ENCODE measurements around the gene MAGI2.

Gene MAGI2

DNA sequence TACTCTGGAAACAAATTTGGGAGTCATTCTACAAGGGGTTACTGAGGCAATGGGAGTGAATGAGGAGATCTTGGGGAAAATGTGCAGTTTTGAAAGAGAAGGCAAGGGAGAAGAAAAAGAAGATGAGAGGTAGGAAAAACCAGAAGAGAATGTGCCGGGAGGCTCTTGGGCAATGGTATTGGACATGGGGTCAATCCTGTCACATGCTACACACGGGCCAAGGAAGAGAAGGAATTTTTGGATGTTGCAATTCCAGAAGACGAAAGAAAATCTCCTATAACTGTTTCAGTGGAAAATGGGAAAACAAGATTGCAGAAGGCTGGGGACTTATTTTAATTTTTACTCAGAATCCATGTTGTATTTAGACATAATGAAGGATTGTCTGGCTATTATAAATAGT, 1039.9 kb downstream of the MAGI2 start:
- TF ChIP-seq, protein P1, sequence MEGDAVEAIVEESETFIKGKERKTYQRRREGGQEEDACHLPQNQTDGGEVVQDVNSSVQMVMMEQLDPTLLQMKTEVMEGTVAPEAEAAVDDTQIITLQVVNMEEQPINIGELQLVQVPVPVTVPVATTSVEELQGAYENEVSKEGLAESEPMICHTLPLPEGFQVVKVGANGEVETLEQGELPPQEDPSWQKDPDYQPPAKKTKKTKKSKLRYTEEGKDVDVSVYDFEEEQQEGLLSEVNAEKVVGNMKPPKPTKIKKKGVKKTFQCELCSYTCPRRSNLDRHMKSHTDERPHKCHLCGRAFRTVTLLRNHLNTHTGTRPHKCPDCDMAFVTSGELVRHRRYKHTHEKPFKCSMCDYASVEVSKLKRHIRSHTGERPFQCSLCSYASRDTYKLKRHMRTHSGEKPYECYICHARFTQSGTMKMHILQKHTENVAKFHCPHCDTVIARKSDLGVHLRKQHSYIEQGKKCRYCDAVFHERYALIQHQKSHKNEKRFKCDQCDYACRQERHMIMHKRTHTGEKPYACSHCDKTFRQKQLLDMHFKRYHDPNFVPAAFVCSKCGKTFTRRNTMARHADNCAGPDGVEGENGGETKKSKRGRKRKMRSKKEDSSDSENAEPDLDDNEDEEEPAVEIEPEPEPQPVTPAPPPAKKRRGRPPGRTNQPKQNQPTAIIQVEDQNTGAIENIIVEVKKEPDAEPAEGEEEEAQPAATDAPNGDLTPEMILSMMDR (IDR thresholded peaks at IDR 0.05), result no peak
- no peaks in the 10 kb centered on the region for H3K27me3 ChIP-seq
- no peak overlapping the region for H3K27ac ChIP-seq
- H3K4me1 ChIP-seq (ENCODE audit: control insufficient read depth in 1 of 2, insufficient read depth in 1 of 2, low read depth in 1 of 2, low read length in 1 of 2), result no peaks in the 10 kb centered on the region
- H3K36me3 ChIP-seq, result no peaks in the 10 kb centered on the region
- no peaks in the 10 kb centered on the region for H3K9me3 ChIP-seq
- no peak overlapping the region for H3K4me3 ChIP-seq (ENCODE audit: low read depth in 1 of 2, low read length in 1 of 2)

DNA sequence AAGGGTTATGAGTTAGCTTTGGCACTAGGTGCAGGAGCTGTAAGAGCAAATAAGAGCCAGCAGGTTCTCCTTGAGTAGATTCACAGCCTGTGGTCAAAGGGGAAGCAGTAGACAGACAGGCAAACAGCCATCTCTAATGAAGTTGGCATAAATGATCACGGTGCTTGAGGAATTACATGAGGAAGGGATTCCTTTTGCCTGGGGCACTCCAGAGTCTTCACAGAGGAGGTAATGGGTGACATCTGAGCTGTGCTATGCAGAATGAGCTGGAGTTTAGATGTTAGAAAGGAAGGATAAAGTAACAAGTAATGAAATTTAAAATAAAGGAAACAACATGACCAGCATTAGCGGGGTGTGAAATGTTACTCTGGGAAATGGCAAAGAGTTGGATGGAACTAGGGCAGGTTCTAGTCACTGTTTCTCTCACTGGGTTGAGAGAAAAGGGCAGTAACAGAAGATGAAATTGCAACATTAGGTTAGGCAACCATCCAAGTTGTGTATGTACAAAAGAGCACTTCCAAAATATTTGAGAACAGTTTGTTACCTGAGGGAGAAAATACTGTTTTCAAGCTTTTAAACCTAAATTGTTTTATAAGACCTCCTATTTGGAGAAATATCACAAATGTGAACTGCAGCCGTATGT, 1041.1 kb downstream of the MAGI2 start:
- Histone ChIP-seq H3K4me1 (ENCODE audit: control insufficient read depth in 1 of 2, insufficient read depth in 1 of 2, low read depth in 1 of 2, low read length in 1 of 2) (no peaks in the 10 kb centered on the region), H3K27ac (no peak overlapping the region), H3K27me3 (no peaks in the 10 kb centered on the region), H3K9me3 (no peaks in the 10 kb centered on the region), H3K4me3 (ENCODE audit: low read depth in 1 of 2, low read length in 1 of 2) (no peak overlapping the region), H3K36me3 (no peaks in the 10 kb centered on the region)
- TF ChIP-seq, protein P1 (IDR thresholded peaks at IDR 0.05), result no peak

DNA sequence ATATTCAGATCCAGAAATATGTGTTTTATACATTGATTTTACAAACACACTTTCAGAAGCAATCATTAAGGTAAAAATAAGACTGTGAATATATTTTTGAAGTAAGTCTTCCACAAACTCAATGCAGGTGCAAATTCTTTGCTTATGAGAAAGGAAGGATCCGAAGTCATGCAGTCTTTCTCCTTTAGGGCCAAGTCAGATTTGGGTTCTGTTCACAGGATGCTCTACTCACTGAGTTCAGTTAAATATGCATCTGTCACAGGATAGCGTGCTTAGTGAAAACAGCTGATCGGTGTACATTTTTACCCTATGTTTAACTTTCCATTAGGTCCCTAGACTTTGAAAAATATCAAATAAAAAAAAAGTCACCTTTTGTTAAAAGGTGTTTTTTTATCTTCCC, 1046.4 kb downstream of the MAGI2 start:
- H3K27ac ChIP-seq, result no peak overlapping the region
- no peaks in the 10 kb centered on the region for H3K27me3 ChIP-seq
- no peaks in the 10 kb centered on the region for H3K36me3 ChIP-seq
- no peaks in the 10 kb centered on the region for H3K9me3 ChIP-seq
- TF ChIP-seq, protein P1 (IDR thresholded peaks at IDR 0.05), result no peak
- no peaks in the 10 kb centered on the region for H3K4me1 ChIP-seq (ENCODE audit: control insufficient read depth in 1 of 2, insufficient read depth in 1 of 2, low read depth in 1 of 2, low read length in 1 of 2)
- no peak overlapping the region for H3K4me3 ChIP-seq (ENCODE audit: low read depth in 1 of 2, low read length in 1 of 2)

DNA sequence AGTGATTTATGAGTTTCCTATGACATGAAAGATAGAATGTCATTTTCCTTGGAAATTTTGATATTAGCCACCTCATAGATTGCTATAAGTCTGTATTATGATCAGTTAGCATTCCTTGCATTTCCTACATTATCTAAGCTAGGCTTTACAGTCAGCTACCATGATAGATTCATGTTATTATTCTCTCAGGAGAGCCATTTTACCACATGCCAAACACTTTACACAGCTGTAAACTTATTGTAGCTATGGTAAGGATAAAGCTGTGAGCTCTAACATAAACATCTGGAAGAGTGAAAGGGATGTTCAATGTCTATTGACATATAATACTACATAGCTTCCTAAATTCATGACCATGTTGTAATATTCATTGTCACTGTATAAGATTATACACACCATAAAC, 1046.9 kb downstream of the MAGI2 start:
- H3K36me3 ChIP-seq, result no peaks in the 10 kb centered on the region
- H3K4me3 ChIP-seq (ENCODE audit: low read depth in 1 of 2, low read length in 1 of 2), result no peak overlapping the region
- H3K9me3 ChIP-seq, result no peaks in the 10 kb centered on the region
- no peaks in the 10 kb centered on the region for H3K27me3 ChIP-seq
- no peak overlapping the region for H3K27ac ChIP-seq
- H3K4me1 ChIP-seq (ENCODE audit: control insufficient read depth in 1 of 2, insufficient read depth in 1 of 2, low read depth in 1 of 2, low read length in 1 of 2), result no peaks in the 10 kb centered on the region
- TF ChIP-seq, protein P1 (IDR thresholded peaks at IDR 0.05), result no peak

DNA sequence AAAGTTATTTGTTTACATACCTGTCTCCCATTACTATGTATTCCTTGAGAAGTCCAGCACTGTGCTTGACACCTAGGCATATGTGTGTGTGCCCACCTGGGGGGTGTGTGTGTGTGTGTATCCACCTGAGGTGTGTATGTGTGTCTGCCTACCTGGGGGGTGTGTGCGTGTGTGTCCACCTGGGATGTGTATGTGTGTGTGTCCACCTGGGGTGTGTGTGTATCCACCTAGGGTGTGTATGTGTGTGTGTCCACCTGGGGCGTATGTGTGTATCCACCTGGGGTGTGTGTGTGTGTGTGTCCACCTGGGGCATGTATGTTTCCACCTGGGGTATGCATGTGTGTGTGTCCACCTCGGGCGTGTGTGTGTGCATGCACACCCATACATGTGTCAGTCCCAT, 1051.4 kb downstream of the MAGI2 start:
- H3K27me3 ChIP-seq, result no peaks in the 10 kb centered on the region
- no peak overlapping the region for H3K27ac ChIP-seq
- H3K36me3 ChIP-seq, result no peaks in the 10 kb centered on the region
- TF ChIP-seq, protein P1 (IDR thresholded peaks at IDR 0.05), result no peak
- H3K9me3 ChIP-seq, result no peaks in the 10 kb centered on the region
- H3K4me1 ChIP-seq (ENCODE audit: control insufficient read depth in 1 of 2, insufficient read depth in 1 of 2, low read depth in 1 of 2, low read length in 1 of 2), result no peaks in the 10 kb centered on the region
- no peak overlapping the region for H3K4me3 ChIP-seq (ENCODE audit: low read depth in 1 of 2, low read length in 1 of 2)

Data from neutrophil (primary cell).